Measurements from ENCODE around the gene GPSM3. TPM values are rescaled to one million over a fixed set of nuclear protein-coding genes. Genes with fewer than 3 reads are reported as not detected.
A peak's percentile ranks its signal among the peaks of the same experiment; 100 is the strongest.

The GPSM3 gene
- polyA plus RNA-seq, 3 donors: 10.0 to 12.9 (median 10.6) TPM

GRCh38 chr6:32176476-32177182, 15.8 kb downstream of the GPSM3 start:
- DNase-seq: no peak

- DNase-seq: peak; percentile 97
Measured at GRCh38 chr6:32175711-32176475, 16.6 kb downstream of the GPSM3 start, which contains the start of gene AGPAT1. Gene AGPAT1 (minus strand): TSS chr6:32176084. CDS start chr6:32171496, 4,588 bp downstream.

GRCh38 chr6:32175322-32175710, 17.1 kb downstream of the GPSM3 start:
- no peak for DNase-seq

- DNase-seq: no peak
Measured at GRCh38 chr6:32174416-32174815, 18.0 kb downstream of the GPSM3 start.

GRCh38 chr6:32173051-32173727, 19.3 kb downstream of the GPSM3 start:
- no peak for DNase-seq

GRCh38 chr6:32171234-32171633, 21.2 kb downstream of the GPSM3 start:
- no peak for DNase-seq

- no peak for DNase-seq
Measured at GRCh38 chr6:32170294-32170693, 22.1 kb downstream of the GPSM3 start.

- DNase-seq: no peak
Measured at GRCh38 chr6:32168807-32169591, 23.4 kb downstream of the GPSM3 start.

- no peak for DNase-seq
Measured at GRCh38 chr6:32168350-32168749, 24.1 kb downstream of the GPSM3 start.

GRCh38 chr6:32167761-32168262, 24.6 kb downstream of the GPSM3 start:
- no peak for DNase-seq

- no peak for DNase-seq
Measured at GRCh38 chr6:32167154-32167760, 25.2 kb downstream of the GPSM3 start.

GRCh38 chr6:32166411-32167061, 25.9 kb downstream of the GPSM3 start:
- DNase-seq: no peak

GRCh38 chr6:32164295-32164694, 28.1 kb downstream of the GPSM3 start, which contains the start of gene EGFL8:
Gene EGFL8 (plus strand): TSS chr6:32164595. CDS start chr6:32166166, 1,571 bp downstream.
- DNase-seq: no peak

- no peak for DNase-seq
Measured at GRCh38 chr6:32163559-32164258, 28.7 kb downstream of the GPSM3 start.

- no peak for DNase-seq
Measured at GRCh38 chr6:32158052-32158451, 34.4 kb downstream of the GPSM3 start.

GRCh38 chr6:32156891-32157290, 35.6 kb downstream of the GPSM3 start:
- DNase-seq: no peak

- DNase-seq: peak; percentile 84
Measured at GRCh38 chr6:32154514-32155161, 37.8 kb downstream of the GPSM3 start.

GRCh38 chr6:32153564-32154513, 38.6 kb downstream of the GPSM3 start, which contains the start of gene PPT2:
Gene PPT2 (plus strand): TSS chr6:32154141. CDS start chr6:32154595, 454 bp downstream.
- peak; percentile 96 for DNase-seq

Measured in renal pelvis (tissue), 4 donors.